HepG2 (cell line): ENCODE measurements around the gene RALY. TPM values are rescaled to one million over a fixed set of nuclear protein-coding genes. Genes with fewer than 3 reads are reported as not detected.

Source experiments
- DMAP1 ChIP-seq: IDR thresholded peaks from 2 replicates; pipeline ENCODE4 v1.6.1; 2016
- SRSF4 ChIP-seq: fragments of 200-400 bp; formaldehyde crosslinking; IDR thresholded peaks from one replicate; pipeline ENCODE4 v1.6.1; 2018; ENCODE audit warnings: mild to moderate bottlenecking, low read depth, low read length, moderate library complexity; ENCODE audit not compliant: poor library complexity, severe bottlenecking
- ZNF225 ChIP-seq: sonication (generic); formaldehyde crosslinking; IDR thresholded peaks from 2 replicates; pipeline ENCODE4 v1.4.0; 2020; ENCODE audit warnings: mild to moderate bottlenecking, missing genetic modification reagents
- ZNF260 ChIP-seq: sonication (generic); formaldehyde crosslinking; IDR thresholded peaks from 2 replicates; pipeline ENCODE4 v1.4.0; 2020; ENCODE audit warnings: missing genetic modification reagents, low read depth, mild to moderate bottlenecking, borderline replicate concordance
- ZNF343 ChIP-seq: sonication (generic); formaldehyde crosslinking; IDR thresholded peaks from 2 replicates; pipeline ENCODE4 v1.4.0; 2020; ENCODE audit warnings: mild to moderate bottlenecking, missing genetic modification reagents
- ZNF350 ChIP-seq: sonication (generic); formaldehyde crosslinking; IDR thresholded peaks from 2 replicates; pipeline ENCODE4 v1.4.0; 2020; ENCODE audit warnings: mild to moderate bottlenecking, low read depth, missing genetic modification reagents, borderline replicate concordance
- ZNF567 ChIP-seq: sonication (generic); formaldehyde crosslinking; IDR thresholded peaks from 2 replicates; pipeline ENCODE4 v1.8.1; 2023; ENCODE audit warnings: mild to moderate bottlenecking, missing genetic modification reagents, borderline replicate concordance
- ZNF614 ChIP-seq: IDR thresholded peaks from 2 replicates; pipeline ENCODE4 v1.6.1; 2018; ENCODE audit warnings: missing biosample characterization, missing genetic modification reagents, inconsistent platforms, borderline replicate concordance
- polyA plus RNA-seq, 8 experiments: library from polyadenylated mRNA; depleted of rRNA in 3 of 8; stranded (reverse) in 7 of 8; unstranded in 1 of 8; fragments of >200 nt; fragmentation: Illumina TruSeq in 4 of 8; extraction: Trizol in 4 of 8; gene quantifications; 2 replicates each; pipeline versions ENCODE4 v1.2.1 to v1.2.3, GENCODE V29; 2011 to 2016; ENCODE audit warnings: low read depth in 4 of 8, missing spikeins in 1 of 8, mixed read lengths in 1 of 8; ENCODE audit not compliant: insufficient read depth in 1 of 8
- total RNA-seq, 5 experiments: library from RNA; depleted of rRNA; stranded (reverse); fragments of >200 nt; fragmentation: Illumina TruSeq; extraction: Trizol; gene quantifications; 2 replicates each; pipeline ENCODE4 v1.2.3, GENCODE V29; 2016; ENCODE audit warnings: low read depth in 1 of 5
- TF ChIP-seq, protein P1 (sequence below): sonication (generic); formaldehyde crosslinking; IDR thresholded peaks from 2 replicates; pipeline ENCODE4 v1.5.0; 2020; ENCODE audit warnings: mild to moderate bottlenecking, missing genetic modification reagents
- TF ChIP-seq, protein P2 (sequence below): IDR thresholded peaks from 2 replicates; pipeline ENCODE4 v1.6.1; 2016; ENCODE audit warnings: missing genetic modification reagents, missing compliant biosample characterization
- TF ChIP-seq, protein P3 (sequence below): sonication (generic); formaldehyde crosslinking; IDR thresholded peaks from 2 replicates; pipeline ENCODE4 v1.4.0; 2020; ENCODE audit warnings: missing genetic modification reagents
- TF ChIP-seq, protein P4 (sequence below): sonication (generic); formaldehyde crosslinking; IDR thresholded peaks from 2 replicates; pipeline ENCODE4 v1.4.0; 2020; ENCODE audit warnings: mild to moderate bottlenecking, missing genetic modification reagents
- TF ChIP-seq, protein P5 (sequence below): IDR thresholded peaks from 2 replicates; pipeline ENCODE4 v1.6.1; 2012; ENCODE audit warnings: low read length, improper control_type of control experiment
- TF ChIP-seq, protein P6 (sequence below): sonication (generic); formaldehyde crosslinking; IDR thresholded peaks from 2 replicates; pipeline ENCODE4 v1.5.0; 2020; ENCODE audit warnings: missing genetic modification reagents

RALY gene
- total and polyA plus RNA-seq, 2 of the 13 experiments (the other 11 are each of a cell fraction or from before 2014, with no cell fraction given), result 178 to 186 TPM

DNA sequence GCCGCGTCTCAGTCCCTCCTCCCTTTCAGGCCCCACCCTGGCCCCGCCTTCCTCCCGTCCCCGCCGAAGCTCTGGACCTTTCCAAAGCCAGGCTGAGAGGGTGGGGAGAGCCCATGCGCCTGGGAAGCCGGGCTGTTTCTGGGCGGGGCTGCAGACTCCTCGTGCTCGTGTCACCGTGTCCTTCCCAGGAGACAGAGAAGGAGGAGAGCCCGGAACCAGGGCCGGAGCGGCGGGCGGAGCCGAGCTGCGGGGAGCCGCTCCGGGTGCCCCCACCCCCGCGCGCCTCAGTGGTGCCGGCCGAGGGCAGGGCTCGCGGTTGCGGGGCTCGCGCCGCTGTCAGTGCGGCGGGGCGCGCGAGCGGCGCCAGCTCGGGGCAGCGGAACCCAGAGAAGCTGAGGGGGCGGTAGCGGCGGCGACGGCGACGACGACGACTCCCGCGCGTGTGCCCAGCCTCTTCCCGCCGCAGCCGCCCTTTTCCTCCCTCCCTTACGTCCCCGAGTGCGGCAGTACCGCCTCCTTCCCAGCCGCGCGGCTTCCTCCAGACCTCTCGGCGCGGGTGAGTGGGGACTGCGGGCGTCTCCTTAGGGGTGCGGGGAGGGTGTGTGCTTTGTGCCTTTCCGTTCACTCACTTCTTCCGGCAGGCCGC, at the start of gene RALY (continued):
- TF ChIP-seq, protein P1, sequence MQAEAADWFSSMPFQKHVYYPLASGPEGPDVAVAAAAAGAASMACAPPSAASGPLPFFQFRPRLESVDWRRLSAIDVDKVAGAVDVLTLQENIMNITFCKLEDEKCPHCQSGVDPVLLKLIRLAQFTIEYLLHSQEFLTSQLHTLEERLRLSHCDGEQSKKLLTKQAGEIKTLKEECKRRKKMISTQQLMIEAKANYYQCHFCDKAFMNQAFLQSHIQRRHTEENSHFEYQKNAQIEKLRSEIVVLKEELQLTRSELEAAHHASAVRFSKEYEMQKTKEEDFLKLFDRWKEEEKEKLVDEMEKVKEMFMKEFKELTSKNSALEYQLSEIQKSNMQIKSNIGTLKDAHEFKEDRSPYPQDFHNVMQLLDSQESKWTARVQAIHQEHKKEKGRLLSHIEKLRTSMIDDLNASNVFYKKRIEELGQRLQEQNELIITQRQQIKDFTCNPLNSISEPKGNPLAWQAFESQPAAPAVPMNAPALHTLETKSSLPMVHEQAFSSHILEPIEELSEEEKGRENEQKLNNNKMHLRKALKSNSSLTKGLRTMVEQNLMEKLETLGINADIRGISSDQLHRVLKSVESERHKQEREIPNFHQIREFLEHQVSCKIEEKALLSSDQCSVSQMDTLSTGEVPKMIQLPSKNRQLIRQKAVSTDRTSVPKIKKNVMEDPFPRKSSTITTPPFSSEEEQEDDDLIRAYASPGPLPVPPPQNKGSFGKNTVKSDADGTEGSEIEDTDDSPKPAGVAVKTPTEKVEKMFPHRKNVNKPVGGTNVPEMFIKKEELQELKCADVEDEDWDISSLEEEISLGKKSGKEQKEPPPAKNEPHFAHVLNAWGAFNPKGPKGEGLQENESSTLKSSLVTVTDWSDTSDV, result peak; percentile 79; the same call in 1 of the 2 replicates
- peak; percentile 56; the same call in 1 of the 2 replicates for TF ChIP-seq ZNF614
- TF ChIP-seq, protein P2, sequence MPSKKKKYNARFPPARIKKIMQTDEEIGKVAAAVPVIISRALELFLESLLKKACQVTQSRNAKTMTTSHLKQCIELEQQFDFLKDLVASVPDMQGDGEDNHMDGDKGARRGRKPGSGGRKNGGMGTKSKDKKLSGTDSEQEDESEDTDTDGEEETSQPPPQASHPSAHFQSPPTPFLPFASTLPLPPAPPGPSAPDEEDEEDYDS (CRISPR knock-in tag), result no peak
- TF ChIP-seq, protein P3, sequence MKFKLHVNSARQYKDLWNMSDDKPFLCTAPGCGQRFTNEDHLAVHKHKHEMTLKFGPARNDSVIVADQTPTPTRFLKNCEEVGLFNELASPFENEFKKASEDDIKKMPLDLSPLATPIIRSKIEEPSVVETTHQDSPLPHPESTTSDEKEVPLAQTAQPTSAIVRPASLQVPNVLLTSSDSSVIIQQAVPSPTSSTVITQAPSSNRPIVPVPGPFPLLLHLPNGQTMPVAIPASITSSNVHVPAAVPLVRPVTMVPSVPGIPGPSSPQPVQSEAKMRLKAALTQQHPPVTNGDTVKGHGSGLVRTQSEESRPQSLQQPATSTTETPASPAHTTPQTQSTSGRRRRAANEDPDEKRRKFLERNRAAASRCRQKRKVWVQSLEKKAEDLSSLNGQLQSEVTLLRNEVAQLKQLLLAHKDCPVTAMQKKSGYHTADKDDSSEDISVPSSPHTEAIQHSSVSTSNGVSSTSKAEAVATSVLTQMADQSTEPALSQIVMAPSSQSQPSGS (CRISPR knock-in tag), result peak; percentile 13; the same call in 1 of the 2 replicates
- peak; percentile 94 for TF ChIP-seq ZNF225 (CRISPR knock-in tag)
- no peak for TF ChIP-seq SRSF4
- TF ChIP-seq, protein P4, sequence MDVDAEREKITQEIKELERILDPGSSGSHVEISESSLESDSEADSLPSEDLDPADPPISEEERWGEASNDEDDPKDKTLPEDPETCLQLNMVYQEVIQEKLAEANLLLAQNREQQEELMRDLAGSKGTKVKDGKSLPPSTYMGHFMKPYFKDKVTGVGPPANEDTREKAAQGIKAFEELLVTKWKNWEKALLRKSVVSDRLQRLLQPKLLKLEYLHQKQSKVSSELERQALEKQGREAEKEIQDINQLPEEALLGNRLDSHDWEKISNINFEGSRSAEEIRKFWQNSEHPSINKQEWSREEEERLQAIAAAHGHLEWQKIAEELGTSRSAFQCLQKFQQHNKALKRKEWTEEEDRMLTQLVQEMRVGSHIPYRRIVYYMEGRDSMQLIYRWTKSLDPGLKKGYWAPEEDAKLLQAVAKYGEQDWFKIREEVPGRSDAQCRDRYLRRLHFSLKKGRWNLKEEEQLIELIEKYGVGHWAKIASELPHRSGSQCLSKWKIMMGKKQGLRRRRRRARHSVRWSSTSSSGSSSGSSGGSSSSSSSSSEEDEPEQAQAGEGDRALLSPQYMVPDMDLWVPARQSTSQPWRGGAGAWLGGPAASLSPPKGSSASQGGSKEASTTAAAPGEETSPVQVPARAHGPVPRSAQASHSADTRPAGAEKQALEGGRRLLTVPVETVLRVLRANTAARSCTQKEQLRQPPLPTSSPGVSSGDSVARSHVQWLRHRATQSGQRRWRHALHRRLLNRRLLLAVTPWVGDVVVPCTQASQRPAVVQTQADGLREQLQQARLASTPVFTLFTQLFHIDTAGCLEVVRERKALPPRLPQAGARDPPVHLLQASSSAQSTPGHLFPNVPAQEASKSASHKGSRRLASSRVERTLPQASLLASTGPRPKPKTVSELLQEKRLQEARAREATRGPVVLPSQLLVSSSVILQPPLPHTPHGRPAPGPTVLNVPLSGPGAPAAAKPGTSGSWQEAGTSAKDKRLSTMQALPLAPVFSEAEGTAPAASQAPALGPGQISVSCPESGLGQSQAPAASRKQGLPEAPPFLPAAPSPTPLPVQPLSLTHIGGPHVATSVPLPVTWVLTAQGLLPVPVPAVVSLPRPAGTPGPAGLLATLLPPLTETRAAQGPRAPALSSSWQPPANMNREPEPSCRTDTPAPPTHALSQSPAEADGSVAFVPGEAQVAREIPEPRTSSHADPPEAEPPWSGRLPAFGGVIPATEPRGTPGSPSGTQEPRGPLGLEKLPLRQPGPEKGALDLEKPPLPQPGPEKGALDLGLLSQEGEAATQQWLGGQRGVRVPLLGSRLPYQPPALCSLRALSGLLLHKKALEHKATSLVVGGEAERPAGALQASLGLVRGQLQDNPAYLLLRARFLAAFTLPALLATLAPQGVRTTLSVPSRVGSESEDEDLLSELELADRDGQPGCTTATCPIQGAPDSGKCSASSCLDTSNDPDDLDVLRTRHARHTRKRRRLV (CRISPR knock-in tag), result no peak
- TF ChIP-seq ZNF567 (CRISPR knock-in tag), result no peak
- TF ChIP-seq, protein P5, sequence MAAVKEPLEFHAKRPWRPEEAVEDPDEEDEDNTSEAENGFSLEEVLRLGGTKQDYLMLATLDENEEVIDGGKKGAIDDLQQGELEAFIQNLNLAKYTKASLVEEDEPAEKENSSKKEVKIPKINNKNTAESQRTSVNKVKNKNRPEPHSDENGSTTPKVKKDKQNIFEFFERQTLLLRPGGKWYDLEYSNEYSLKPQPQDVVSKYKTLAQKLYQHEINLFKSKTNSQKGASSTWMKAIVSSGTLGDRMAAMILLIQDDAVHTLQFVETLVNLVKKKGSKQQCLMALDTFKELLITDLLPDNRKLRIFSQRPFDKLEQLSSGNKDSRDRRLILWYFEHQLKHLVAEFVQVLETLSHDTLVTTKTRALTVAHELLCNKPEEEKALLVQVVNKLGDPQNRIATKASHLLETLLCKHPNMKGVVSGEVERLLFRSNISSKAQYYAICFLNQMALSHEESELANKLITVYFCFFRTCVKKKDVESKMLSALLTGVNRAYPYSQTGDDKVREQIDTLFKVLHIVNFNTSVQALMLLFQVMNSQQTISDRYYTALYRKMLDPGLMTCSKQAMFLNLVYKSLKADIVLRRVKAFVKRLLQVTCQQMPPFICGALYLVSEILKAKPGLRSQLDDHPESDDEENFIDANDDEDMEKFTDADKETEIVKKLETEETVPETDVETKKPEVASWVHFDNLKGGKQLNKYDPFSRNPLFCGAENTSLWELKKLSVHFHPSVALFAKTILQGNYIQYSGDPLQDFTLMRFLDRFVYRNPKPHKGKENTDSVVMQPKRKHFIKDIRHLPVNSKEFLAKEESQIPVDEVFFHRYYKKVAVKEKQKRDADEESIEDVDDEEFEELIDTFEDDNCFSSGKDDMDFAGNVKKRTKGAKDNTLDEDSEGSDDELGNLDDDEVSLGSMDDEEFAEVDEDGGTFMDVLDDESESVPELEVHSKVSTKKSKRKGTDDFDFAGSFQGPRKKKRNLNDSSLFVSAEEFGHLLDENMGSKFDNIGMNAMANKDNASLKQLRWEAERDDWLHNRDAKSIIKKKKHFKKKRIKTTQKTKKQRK, result no peak
- TF ChIP-seq DMAP1 (CRISPR knock-in tag), result no peak
- TF ChIP-seq ZNF260 (CRISPR knock-in tag), result no peak
- TF ChIP-seq, protein P6, sequence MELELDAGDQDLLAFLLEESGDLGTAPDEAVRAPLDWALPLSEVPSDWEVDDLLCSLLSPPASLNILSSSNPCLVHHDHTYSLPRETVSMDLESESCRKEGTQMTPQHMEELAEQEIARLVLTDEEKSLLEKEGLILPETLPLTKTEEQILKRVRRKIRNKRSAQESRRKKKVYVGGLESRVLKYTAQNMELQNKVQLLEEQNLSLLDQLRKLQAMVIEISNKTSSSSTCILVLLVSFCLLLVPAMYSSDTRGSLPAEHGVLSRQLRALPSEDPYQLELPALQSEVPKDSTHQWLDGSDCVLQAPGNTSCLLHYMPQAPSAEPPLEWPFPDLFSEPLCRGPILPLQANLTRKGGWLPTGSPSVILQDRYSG (CRISPR knock-in tag), result no peak
- TF ChIP-seq ZNF350 (CRISPR knock-in tag), result no peak
- peak; percentile 84 for TF ChIP-seq ZNF343 (CRISPR knock-in tag)
